GM18520 (cell line): Measurements from ENCODE around the gene IMPA2.

Experiments used
- ATAC-seq: cut with Tn5 transposase; IDR thresholded peaks from one replicate; pipeline ENCODE4 v1.9.1; 2021; ENCODE audit not compliant: unreplicated experiment

Gene IMPA2

DNA sequence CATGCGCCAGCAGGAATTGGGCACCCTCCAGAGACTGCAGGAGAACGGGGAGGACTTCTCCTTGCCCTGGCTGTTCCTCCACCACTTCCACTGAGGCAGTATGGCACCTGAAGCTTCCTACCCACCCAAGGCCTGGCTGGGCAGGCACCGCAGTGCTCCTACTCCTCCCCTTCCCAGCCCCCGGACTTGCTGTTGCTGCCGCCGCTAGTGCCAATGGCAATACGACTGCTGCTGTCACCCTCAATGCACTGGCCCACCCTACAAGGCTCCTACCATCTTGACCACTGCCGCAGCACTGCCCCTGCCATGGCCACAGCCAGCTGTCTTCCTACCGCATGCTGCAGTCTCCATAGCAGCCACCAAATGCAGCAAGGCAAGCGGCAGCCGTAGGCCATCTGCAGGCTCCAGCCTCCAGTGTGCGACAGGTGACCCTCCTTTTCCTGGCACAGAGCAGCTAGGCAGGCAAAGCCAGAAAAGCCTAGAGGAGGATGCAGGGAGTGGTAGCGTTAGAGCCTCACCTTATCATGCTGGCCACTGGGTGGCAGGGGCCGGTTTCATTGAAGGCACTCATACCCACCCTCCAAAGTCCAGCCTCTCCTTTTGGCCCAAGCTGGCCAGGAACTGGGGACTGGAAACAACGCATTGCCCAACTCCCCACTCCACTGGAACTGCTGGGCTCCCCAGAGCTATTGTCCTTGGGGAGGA lies 64.9 kb downstream of the IMPA2 start:
- no peak for ATAC-seq

DNA sequence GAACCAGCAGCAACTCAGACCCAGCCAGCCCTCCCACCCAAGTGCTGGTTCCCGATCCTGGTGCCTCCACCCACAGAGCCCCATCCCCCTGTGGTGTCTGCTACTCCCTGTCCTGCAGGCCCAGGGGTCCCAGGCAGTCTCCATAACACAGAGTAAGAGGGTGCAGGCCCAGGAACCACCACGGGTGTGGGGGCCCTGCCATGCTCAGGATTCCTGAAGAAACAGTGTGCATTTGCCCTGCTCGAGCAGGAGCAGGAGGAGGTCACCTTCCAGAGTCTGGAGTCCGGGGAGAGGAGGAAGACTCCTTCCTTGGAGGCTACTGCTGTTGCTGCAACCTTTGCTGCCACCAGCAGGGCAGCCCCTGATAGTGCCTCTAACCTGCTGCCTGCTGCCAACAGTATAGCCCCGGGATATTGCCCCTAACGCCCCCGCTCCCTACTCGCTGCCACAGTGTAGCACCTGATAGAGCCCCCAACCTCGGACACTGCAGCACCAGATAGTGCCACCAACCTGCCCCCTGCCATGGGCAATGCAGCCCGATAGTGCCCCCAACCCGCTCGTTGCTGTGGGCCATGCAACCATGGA lies 65.5 kb downstream of the IMPA2 start:
- no peak for ATAC-seq

DNA sequence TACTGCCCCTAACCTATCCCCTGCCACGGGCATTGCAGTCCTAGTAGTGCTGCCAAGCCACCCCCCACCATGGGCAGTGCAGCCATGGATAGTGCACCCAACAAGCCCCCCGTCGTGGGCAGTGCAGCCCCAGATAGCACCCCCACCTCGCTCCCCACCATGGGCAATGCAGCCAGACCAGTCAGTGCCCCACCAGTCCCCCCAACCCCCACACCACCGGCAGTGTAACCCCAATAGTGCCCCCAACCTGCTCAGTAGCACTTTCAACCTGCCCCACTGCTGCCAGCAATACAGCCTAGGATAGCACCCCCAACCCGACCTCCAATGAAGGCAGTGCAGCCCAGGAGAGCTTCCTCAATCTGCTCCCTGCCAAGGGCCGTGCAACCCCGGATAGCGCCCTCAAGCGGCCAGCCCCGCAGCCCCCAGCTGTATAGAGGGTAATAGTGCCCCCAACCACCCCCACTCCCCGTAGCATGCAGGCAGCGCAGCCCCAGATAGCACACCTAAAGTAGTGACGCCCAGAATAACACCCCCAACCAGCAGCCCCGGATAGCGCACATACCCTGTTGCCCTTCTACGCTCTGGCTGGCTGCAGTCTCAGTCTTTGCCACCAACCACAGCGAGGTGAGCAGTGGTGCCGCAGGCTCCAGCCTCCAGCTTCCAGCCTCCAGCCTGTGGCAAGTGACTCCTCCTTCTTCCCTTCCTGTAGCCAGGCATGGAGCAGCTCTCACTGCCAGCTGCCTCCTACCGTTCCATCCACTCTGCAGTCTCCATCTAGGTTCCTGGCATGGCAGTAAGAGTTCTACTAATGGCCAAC lies 66.9 kb downstream of the IMPA2 start:
- ATAC-seq, result no peak

DNA sequence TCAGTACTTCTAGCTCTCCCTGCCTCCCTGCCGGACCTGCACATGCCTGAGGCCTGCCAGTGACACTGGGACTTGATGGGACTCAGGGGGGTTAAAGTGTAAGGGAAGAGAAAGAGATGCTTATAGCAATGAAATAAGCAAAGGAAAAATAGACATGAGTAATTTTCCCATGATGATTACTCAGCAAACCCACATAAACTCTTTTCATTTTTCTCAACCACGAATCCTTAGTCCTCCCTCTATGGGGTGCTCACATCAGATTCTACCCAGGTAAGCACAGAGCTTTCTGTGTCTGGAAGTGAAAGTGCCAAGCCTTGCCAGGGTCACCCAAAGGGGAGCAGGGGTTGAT lies 67.5 kb downstream of the IMPA2 start:
- ATAC-seq, result no peak

DNA sequence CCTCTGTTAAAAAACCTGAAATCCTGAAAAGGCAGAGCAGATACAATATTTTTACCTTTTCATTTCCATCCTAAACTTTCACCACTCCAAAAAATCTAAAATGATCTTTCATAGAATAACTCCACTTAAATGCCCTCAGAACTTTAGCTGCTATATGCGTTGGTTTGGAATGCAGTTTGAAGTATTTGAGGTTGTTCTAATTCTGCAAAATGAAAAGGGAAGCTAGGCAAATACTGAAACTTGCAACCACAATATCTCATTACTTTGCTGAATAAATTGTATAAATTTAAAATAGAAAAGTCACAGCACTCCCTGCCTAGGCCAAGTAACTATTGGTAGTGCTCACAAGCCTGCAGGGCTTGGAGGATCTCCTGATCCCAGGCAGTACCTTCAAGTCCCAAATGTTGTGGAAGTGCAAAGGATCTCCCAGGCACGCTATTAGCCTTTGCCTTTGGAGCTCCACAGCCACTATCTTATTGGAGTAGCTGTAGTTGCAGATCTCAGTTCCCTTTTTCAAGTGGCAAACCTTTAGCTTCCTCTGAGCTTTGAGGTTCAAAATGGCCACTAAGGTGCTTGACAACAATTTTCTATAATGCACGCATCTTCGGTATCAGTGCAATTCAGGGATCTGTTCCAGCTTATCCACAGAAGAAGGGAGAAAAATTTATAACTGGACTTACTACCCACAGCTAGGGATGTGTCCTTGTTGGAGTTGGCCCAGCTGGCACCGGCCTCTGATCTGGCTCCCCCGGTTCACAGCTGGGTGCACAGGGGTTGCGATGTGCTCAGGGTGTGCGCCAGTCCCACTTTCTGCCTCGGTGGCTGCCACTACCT lies 68.9 kb downstream of the IMPA2 start:
- ATAC-seq, result peak; percentile 61

DNA sequence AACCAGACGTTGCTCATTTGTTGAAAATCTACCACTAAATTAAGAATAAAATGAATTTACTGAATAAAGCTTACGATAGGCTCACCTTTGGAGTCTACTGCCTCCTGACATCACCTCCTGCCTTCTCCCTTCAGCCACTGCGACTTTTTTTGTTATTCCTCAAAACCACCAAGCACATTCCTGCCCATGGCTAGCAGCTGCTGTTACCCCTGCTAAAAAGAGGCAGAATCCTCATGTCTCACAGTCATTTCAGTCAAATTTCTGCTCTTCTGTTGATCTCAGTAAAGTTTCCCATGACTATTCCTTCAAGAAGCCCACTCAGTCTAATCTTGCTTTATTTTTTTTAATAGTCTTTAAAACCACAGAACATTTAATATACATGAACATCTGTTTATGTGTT lies 71.6 kb downstream of the IMPA2 start:
- no peak for ATAC-seq

DNA sequence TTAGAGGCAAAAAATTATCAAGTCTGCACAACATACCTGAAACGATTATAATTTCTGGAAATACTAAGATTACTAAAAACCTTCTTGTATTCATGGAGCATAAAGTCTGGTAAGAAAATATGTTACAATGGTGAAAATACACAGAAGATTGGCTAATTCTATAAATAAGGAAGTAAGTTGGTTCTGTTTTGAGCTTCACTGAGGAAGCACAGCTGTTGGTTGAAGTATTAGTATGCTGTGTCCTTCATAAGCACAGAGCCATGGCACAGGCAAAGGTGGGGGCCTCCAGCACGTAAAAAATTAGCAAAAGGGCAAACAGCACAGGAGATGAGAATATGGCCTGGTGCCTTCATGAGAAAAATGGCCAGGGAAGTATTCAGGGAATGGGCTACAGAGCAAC lies 72.0 kb downstream of the IMPA2 start:
- no peak for ATAC-seq

DNA sequence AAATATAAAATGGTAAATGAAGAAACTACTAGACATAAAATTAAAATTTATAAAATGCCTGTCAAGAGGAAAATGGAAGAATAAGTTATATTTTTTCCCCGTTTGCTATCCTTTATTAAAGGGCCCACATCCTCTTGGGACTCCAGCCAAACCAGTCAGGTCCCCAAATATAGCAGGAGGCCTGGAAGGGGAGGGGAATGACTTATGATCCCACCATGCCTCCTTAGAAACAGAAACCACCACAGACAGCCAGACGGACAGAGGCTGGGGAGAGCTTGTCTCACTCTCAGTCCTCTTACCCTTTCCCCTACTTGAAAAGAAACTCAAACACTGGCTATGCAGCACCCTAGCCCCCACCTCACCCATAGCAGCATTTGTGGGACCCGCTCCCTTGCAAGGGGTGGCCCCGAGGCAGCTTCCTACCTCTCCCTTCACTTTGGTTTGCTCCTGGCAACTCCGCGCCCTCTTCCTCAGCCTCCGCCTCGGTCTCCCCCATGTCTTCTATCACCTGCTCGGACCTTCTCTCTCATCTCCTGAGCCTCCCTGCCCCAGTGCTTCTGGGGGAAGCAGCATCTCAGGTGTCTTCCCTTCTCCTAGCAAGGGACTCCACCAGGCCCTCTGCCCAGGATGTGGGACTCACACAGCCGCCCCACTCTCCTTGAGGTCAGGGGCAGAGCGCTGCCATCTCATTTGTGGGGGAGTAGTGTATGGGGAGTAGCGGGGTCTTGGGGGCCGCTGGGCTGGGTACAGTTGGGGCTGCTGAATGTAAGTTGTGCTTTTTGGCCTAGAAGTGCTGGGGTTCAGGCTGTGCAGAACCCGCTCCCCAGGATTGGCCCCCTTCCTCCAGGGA lies 75.0 kb downstream of the IMPA2 start:
- no peak for ATAC-seq

DNA sequence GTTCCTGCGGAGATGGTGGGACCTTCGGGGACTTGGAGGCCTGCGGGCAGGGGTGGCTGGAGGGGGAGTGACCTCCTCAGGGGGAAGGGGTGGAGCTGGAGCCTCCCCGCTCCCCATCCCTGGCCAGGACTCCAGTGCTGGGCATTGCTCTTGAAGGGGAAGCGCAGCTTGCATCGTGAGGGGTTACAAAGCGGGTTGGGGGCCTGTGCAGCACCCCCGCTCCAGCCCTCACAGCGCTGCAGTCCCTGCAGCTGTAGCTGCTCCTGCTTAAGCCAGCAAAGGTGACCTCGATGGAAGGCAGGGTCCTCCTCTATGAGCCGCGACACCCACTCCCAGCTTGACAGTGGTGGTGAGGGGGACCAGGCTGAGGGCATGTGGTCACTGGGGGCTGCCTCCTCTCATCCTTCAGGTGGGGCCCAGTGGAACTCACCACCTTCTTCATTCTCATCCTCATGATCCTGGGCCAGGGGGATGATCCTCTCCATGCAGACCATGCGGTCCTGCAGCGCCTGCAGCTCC lies 75.6 kb downstream of the IMPA2 start:
- no peak for ATAC-seq

DNA sequence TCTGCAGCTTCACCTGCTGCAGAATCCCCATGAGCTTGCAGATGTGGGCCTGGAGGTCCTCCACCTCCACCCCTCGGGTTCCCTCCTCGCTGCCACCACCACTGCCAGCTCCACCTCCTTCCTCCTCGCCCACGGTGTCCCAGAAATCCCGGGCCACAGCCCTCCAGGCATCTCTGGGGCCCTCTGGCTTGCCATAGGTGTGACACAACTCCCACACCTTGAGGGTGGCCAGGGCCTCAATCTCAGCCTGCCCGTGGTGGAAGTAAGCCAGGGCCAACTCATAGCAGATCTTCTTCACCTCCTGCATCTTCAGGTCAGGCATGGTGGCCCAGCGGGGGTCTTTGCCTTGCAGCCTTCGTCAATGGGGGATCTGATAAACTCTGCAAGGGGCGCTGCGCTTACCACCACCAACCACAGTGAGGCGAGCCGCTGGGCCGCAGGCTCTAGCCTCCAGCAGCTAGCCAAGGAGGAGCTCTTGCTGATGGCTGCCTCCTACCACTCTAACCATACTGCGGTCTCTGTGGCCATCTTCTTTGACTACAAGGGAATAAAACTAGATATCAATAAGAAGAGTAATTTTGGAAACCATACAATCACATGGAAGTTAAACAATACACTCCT lies 76.2 kb downstream of the IMPA2 start:
- no peak for ATAC-seq

DNA sequence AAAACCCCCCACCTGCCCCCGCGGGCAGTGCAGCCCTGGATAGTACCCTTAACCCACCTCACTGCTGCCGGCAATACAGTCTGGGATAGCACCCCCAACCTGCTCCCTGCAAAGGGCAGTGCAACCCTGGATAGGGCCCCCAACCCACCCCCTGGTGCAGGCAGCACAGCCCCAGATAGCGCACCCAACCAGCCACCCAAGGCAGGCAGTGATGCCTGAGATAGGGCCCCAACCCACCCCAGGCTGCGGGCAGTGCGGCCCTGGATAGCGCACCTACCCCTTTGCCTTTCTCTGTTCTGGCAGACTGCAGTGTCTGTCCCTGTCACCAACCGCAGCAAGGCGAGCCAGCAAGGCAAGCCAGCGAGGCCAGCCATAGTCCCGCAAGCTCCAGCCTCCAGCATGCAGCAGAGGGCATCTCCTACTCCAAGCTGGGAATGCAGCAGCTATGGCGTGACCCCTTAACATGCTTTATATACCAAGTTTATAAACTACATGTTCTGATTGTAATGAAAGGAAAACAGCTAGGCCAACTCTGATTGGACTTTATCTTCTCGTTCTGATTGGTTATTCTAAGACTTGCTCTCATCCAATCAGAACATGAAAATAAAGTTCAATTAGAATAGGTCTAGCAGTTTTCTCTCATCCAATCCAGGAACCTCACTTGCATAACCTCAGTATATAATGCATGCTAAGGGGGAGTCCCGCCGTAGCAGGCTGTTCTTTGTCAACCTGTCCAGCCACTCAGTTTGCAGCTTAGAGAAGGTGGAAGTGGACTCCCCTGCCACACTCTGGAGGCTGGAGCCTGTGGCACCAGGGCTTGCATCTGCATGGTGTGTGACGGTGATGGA lies 78.3 kb downstream of the IMPA2 start:
- ATAC-seq, result no peak

DNA sequence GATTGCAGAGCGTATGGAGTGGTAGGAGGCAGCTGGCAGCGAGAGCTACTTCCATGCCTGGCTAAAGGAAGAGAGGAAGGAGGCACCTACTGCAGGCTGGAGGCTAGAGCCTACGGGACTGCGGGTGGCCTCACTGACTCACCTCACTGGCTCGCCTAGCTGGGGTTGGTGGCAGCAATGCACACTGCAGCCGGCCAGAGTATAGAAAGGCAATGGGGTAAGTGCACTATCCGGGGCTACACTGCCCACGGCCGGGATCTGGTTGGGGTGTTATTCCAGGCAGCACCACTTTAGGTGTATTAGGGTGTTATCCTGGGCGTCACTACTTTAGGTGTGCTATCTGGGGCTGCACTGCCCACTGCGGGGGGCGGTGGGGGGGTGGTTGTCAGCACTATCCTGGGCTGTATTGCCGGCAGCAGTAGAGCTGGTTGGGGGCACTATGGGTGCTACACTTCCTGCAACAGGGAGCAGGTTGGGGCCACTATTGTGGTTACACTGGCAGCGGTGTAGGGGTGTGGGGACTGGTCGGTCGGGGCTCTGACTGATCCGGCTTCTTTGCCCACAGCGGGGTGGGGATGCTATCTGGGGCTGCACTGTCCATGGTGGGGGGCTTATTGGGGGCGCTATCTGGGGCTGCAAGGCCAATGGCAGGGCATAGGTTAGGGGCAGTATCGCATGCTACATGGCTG lies 79.0 kb downstream of the IMPA2 start:
- no peak for ATAC-seq

DNA sequence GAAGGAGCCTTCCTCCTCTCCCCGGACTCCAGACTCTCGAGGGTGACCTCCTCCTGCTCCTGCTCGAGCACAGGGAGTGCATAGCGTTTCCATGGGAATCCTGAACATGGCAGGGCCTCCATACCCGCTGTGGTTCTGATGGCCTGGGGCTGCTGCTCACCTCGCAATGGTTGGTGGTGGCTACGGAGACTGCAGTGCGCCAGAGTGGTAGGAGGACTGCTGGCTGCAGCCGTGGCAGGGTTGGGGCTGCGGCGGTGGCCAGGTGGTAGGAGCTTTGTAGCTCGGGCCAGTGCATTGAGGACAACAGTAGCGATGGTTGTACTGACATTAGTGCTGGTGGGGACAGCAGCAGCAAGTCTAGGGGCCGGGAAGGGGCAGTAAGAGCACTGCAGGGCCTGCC lies 80.4 kb downstream of the IMPA2 start:
- ATAC-seq, result no peak

DNA sequence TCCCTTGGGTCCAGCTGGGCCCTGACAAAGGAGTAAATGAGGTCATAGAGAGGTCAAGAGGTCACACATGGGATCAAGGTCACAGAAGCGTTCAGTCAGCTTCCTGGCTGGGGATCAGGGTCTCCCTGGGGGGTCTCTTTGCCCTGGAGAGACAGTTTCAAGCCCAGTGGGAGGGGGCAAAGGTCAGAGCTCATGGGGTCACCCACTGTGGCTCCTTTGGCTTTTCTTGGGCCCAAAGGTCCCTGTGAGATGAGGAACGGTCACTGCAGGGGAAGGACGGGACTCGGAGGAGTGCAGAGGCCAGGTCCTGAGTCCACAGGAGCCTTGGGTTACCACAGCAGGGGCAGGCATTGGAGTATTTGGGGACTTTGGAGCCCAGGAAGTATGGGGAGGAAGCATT lies 81.7 kb downstream of the IMPA2 start:
- no peak for ATAC-seq

DNA sequence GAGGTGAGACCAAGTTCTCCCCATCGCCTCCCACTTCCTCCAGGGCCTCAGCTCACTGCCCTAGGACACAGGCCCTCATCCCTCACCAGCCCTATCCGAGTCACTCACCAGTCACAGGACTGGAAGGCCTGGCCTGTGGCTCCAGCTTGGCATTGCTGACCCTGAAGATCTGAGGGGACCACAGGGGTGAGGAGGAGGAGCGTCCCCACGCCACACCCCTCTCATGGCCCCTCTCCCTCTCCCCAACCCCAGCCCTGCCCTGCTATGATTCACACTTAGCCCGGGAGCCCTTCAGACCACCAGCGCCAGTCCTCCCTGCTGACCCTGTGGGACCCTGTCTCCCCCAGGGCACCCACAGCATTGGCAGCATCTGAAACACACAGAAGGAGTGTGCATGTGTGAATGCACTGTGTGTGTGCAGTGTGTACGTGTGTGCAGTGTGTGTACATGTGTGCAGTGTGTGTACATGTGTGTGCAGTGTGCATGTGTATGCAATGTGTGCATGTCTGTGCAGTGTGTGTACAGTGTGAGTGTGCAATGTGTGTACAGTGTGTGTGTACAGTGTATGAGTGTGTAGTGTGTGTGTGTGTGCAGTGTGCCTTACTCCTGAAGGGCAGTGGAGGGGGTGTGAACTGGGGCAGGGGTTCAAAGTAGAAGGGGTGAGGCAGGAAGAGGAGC lies 82.9 kb downstream of the IMPA2 start:
- ATAC-seq, result no peak

DNA sequence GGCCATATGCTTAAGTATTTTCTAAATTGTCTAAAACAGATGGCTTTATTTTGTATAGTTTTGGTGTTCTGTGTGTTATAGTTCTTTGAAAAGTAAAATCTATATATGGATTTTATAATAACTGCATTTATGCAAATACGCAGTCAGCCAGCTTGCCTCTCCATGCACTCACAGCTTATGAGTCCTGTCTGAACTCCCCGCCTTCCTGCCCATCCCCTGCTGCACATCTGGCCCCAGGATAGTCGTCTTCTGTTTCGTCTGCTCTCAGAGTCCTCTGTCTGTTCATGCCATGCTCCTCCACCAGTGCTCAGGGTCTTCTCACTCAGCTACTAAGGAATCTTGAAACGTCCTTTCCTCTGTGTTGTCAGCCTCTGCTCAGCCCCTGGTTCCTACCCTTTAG lies 84.1 kb downstream of the IMPA2 start:
- no peak for ATAC-seq

DNA sequence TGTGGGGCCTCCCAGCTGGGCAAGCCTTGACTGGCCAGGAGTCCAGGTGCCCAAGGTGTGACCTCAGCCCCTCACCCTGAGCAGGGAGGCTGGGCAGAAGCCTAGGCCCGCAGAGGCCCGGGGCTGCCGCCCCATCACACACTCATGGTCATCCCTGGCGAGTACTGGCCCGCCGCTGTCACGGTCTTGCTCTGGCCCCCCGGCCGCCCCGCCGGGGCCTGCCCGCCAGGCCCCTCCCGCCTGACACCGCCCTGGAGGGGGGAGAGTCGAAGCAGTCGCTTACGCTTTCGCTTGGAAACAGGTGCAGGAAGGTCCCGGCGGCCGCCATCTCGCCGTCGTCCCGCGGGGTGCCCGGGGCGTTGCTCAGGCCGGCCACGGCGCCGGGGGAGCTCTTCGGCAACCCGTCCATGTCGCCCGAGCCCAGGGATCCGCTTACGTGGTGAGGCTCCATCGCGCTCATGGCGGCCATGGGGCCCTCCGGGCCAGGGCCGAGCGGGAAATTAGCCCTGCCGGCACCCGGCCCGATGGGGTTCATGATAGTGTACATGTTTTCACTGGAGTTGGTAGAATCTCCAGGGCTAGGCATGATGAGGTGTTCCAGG lies 85.7 kb downstream of the IMPA2 start:
- ATAC-seq, result no peak
